CMK (cell line): ENCODE data around the gene PCMTD2.
"Not testable (repeated sequence)": the region's sequence is repeated elsewhere in the genome, so short reads cannot be mapped to it uniquely, and the experiment has no call there.

Experiments
- DNase-seq: peaks from one replicate; pipeline ENCODE4 v3.0.0-alpha.2; 2010; ENCODE audit warnings: low read depth

PCMTD2 gene

DNA sequence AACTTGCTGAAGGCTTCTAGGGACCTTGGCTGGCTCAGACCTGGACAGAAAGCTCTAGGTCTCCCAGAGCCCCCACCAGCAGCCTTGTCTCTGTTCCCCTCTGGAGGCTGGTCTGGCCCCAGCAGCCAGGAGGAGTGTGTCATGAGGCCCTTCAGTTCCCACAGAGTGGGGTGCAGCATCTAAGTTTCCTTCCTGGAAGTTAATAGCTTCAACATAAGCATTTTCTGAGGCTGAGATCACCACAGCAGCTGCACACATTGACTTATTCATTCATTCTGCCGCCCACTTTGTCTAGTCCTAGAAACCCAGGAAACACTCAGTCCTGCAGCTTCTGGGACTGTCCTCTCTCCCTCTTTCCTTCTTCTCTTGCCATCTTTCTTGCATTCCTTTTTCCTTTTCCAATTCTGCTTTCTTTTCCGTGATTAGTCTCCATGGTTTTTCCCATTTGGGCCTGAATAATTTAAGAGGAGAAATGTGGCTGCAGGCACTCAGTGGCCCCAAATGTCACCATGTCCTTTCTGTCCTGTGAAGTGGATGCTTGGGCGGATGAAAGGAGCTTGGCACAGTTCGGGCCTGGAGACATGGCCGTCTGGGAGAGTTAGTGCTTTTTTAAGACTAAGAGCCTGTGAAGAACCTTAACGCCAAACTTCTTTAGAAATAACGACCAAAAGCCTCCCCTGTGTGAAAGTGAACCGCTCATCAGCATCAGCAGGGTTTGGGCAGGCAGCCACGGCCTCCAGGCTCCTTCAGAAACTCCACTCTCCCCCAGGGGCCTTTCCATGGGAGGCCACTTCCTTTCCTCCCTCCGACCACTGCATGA, 31.0 kb upstream of the PCMTD2 start:
- DNase-seq, result no peak

DNA sequence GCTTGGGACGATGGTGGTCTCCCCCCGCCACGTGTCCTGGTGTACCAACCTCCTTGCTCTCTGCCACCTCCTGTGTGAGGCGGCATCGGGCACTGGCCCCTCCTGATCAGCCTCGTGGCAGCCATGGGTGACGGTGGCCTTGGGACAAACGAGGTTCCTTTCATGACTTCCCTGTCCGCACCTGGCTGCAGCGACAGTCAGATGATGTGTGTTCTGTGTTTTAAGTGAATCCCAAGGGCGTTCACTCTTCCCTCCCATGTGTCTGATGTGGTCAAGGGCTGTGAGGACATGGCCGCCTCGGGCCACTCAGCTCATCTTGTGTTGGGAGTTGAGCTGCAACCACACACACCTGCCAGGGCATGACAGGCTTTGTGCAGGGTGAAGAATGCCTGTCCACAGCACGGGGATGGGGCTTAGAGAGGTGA, 30.4 kb upstream of the PCMTD2 start:
- DNase-seq, result no peak

DNA sequence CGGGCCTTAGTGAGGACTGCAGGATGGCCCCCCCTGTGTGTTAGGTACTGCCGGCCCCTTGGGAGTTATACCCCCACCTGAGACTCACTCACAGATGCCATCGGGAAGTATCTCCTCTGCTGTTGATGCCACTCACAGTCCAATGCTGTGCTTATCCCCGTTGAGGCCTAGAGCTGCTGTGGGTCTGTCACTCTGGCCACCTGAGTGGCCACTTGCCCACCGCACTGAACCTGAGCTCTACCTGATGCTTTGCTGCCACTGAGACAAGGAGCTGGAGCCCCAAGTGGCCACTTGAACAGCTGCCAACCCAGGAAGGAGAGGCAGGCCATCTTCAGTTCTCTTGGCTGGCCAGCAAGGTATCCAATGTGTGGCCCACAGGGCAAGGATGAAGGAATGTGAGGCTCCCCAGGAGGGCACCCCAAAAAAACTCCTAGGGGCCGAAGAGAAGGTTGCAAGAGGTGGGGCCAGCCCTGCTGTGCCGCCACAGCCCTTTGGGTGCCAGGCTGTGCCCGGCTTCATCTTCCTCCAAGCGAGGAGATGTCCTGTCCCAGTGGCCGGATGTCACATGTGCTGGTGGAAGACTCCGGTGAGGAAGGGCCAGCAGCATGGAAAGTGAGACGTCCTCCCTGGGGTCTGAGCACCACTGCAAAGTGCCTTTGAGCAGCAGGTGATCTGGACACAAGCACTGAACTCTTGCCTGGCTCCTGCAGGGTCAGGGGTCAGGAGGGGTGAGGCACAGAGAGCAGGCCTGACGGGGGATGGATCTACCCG, 29.5 kb upstream of the PCMTD2 start:
- no peak for DNase-seq

DNA sequence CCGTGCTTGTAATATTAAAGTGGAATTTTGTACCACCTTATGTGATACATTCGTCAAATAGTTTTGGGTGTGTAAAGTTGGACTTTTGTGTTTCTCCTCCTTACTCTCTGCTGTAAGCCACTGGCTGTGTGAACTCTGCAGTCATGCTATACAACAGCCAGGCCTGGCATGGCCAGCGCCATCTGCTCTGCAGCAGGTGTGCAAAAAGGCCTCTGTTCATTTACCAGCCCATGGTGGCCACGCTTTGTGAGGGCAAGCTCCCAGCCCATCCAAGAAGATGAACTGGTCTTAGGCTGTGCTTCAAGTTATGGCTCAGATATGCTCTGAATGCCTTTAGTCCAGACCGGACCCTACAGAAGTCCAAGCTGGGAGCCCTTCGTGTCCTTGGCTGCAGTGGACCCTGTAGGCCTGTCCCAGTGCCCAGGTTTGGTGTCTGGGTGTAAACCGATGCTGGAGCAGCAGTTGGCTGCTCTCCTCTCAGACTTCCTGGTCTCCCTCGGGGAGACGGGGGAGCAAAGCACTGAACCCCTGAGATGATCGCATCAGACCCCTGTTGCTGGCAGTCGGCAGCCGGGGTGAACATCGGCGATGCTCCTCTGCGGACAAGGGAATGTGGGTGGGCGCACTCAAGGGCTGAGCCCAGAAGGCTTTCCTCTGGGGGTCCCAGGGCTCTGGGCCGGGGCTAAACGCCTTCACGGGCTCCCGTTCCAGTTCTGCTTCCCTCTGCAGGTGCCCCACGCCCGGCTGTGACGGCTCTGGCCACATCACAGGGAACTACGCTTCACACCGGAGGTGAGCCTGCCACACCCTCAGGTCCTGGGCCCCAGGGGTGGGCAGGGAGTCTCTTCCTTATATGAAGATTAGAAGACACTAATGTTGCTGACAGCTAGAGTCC, 28.6 kb upstream of the PCMTD2 start:
- no peak for DNase-seq

DNA sequence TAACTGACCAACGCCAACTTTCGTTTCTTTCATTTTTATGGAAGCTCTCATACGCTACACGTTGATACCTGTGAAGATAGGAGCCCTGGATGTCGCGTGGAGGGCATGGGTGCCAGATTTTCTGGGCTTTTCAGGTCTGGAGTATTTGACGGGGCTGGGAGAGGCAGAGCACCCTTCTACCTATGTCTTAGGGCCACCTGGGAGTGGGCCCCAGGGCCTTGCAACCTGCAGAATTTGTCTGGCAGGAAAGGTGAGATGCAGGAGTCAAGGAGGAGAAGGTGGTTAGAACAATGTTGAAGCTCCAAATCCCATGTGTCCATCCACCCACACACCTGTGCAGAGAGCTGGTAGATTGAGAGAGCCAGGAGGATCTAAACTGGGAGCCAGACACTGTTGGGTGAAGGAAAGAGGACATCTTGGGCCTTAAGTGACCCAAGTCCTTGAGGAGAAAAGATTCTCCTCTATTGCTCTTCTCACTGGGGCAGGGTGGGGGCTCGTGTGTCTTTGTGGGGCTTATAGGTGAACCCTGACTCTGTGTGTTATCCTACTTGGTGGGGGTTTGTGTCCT, 27.4 kb upstream of the PCMTD2 start:
- no peak for DNase-seq

DNA sequence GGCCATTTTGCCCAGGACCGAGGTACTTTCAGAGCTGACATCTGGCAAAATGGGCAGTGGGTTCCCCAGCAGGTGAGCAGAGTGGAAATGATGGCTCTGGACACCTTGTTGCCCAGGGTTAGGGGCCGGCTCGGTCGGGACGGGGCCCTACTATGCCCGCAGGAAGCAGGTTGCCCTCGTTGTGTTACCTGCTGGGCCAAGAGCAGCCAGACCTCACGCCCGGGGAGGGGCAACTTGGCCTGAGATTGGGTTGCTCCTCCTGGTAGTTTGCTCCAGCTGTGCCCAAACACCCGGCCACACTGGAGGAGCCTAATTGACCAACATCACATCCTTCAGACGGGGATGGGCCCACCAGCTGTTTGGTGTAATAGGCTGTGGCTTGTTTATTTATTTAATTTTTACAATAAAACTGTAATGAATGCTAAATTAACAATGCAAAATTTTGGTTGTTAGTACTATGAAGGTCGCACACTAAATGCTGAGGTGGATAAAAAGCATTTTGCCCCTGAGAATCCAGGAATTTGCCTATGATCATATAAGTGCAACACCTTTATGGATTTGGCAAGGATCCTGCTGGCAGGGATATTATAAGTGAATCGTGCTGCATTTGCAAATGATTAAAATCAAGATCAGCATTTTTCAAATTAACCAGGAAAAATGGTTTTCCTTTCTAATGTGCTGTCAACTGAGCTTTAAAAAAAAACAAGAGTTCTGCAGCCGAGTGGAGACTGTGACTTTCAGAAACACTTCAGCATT, 26.6 kb upstream of the PCMTD2 start:
- DNase-seq, result no peak

DNA sequence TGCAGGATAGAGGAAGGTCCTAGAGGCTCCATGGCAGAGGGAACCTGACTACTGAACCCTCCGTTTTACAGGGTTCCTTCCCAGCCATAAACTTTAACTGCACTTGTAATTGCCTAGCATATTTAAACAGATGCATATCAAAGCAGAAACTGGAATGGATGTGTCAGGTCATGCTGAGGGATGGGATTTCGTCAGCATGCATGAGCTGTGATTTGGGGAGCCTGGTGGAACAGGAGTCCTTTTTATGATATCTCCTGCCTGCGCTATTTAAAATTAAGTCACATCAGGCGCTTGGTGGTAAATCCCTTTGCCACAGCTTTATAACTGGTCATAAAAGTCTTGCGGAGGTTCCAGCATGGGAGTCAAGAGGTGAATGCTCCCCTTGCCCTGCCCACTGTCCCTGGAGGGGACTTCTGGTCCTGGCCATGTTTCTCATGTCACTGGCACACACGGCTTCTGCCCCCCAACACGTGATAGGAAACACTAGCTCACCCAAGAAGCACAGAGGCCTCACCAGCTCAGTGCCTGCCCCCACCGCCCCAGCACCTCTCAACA, 26.0 kb upstream of the PCMTD2 start:
- no peak for DNase-seq

DNA sequence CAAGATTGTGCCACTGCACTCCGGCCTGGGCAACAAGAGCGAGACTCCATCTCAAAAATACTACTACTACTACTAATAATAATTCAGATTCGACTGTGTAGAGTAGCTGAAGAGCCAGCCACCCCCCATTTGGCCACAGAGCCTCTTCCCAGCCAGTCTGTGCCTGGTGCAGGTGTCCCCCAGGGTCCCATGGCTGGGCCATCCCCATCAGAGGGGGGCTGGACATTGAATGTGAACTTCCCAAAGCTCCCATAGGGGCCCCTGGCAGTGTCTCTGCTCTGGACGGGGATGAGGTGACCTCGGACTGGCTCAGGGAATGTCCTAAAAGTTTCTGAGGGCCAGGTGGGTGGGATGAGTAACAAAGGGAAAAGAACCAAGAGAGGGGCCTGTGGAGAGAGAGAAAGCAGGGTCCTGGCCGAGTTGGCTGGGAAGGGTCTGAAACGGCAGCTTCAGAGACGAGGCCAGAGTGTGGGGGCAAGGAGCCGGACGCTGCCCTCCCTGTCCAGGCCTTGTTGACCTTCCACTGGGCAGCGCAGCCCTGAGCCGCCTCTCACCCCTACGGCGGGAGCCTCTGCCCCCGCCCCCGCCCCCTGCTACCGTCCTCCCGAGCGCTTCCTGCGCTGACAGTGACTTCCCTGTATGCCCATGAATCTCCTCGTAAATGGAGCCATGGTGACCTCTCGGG, 24.9 kb upstream of the PCMTD2 start:
- DNase-seq, result no peak

DNA sequence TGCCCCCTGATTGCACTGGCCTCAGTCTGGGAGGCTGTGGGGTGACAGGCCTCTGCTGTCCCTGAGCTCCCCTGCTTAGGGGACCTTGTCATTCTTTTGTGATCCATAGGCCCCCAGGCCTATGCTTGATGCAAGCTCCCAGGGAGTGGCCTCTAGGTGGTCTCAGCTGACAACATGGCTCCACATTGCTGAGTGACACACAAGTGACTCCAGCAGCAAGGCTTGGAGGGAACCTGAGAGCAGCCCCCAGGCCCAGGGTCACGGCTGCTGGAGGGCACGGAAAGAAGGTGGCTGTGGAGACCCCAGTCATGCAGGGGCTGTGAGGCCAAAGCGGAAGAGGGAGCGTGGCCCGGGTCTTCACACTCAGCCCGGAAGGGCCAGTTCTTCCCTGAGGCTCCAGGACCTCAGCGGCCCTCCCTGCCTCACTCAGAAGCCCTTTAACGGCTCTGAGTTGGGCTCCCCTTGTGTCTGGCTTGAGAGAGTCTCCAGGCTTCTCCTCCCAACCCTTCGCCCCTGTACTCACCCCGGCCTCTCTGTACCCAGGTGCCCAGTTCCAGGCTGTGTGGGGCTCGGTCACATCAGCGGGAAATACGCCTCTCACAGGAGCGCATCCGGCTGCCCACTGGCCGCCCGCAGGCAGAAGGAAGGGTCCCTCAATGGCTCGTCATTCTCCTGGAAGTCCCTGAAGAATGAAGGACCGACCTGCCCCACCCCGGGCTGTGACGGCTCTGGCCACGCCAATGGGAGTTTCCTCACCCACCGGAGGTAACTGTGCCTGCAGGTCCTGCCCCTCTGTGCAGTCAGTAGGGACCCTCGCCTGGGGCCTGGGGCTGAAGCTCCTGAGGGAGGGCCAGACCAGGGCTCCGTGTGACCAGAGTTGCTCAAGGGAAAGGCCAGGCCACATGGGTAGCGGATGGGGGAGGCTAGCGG, 23.7 kb upstream of the PCMTD2 start:
- DNase-seq, result no peak

DNA sequence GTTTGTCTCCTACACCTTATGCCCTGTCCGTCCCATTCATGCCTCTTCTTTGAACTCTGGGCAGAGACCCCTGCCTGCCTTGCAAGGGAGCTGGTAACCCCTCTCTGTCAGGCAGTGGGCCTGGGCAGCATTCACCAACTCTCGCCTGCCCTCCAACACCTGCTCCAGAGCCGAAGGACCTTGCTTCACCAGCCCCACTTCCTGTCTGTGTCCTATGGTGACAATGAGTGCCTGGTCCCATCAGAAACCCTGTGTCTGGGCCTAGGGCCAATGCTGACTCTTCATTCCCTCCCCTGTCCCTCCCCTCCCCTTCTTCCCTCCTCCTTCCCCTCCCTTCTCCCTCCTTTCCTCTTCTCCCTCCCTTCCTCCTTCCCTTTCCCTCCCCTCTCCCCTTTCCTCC, 22.8 kb upstream of the PCMTD2 start:
- DNase-seq, result no peak

DNA sequence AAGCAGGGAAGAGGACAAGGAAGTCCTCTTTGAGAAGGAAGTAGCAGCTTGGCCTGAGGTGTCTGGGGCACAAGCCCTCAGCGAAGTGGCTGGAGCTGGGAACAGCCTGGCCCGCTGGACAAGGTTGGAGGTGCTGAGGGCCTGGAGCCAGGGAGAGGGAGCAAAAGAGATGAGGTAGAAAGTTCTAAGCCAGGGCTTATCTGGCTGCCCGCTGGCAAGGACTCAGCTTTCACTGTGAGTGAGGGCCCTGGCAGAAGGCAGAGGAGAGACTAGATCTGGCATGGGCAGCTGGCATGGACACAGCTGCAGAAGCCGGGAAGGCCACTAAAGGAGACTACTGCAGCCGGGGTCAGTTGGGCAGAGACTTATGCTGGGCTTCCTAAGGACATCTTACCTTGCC, 21.8 kb upstream of the PCMTD2 start:
- DNase-seq, result no peak

DNA sequence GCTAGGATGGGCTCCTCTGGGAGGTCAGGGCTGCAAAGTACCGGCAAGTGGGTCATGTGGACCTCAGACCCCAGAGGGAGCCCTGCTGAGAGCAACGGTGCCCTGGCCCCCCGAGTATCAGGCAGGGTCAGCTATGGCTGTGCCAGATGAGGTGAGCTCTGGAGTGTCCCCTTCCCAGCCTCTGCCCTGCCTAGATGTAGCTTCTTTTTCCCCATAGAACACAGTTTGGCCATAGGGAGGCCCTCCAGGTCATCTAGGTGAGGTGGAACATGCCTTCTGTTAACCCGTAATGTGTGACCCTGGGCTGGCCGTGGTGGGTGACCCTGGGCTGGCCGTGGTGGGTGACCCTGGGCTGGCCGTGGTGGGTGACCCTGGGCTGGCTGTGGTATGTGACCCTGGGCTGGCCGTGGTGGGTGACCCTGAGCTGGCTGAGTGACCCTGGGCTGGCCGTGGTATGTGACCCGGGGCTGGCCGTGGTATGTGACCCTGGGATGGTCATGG, 21.2 kb upstream of the PCMTD2 start:
- no peak for DNase-seq

DNA sequence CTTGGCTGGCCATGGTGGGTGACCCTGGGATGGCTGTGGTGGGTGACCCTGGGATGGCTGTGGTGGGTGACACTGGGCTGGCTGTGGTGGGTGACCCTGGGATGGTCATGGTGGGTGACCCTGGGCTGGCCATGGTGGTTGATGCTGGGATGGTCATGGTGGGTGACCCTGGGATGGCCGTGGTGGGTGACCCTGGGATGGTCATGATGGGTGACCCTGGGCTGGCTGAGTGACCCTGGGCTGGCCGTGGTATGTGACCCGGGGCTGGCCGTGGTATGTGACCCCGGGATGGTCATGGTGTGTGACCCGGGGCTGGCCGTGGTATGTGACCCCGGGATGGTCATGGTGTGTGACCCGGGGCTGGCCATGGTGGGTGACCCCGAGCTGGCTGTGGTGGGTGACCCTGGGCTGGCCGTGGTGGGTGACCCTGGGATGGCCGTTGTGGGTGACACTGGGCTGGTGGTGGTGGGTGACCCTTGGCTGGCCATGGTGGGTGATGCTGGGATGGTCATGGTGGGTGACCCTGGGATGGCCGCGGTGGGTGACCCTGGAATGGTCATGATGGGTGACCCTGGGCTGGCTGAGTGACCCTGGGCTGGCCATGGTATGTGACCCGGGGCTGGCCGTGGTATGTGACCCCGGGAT, 20.5 kb upstream of the PCMTD2 start:
- not testable (repeated sequence) for DNase-seq

DNA sequence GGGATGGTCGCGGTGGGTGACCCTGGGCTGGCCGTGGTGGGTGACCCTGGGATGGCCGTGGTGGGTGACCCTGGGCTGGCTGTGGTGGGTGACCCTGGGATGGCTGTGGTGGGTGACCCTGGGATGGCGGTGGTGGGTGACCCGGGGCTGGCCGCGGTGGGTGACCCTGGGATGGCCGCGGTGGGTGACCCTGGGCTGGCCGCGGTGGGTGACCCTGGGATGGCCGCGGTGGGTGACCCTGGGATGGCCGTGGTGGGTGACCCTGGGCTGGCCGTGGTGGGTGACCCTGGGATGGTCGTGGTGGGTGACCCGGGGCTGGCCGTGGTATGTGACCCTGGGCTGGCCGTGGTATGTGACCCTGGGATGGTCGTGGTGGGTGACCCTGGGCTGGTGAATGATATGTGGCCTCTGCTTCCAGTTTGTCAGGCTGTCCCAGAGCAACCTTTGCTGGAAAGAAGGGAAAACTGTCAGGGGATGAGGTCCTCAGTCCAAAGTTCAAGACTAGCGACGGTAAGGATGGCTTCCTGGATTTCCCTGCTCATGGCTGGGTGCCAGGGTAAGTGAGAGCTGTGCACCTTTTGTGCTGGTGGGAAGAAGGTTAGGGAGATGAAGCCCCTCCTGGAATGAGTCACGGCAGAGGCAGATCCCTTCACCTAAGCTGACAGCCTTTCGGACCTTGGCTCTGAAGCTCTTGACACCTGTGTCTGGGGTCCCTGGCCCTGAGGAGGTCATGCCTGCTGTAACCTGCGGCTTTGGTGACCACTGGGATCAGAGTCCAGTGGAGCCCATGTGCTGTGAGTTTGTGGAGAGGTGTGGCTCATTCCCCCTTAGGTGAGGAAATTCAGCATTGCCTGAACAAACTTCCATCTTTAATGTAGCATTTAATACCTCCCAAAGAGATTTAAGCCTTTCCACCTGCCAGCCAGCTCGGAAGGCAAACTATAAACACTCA, 19.1 kb upstream of the PCMTD2 start:
- DNase-seq, result no peak

DNA sequence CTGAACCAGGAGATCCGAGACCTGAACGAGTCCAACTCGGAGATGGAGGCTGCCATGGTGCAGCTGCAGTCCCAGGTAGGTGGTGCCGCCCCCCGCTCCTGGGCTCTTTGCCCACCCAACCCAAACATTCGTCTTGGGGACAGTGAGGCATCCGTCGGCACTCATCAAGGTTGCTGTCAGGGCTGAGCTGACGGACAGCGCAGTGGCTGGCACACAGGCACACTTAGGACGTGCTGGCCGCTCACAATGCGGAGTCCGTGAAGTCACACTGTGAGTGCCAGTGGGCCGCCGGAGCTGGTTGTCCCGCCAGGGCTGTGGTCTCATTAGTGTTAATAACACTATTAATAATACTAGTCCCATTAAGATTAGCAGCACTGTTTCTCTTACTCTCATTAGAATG, 18.2 kb upstream of the PCMTD2 start:
- no peak for DNase-seq

DNA sequence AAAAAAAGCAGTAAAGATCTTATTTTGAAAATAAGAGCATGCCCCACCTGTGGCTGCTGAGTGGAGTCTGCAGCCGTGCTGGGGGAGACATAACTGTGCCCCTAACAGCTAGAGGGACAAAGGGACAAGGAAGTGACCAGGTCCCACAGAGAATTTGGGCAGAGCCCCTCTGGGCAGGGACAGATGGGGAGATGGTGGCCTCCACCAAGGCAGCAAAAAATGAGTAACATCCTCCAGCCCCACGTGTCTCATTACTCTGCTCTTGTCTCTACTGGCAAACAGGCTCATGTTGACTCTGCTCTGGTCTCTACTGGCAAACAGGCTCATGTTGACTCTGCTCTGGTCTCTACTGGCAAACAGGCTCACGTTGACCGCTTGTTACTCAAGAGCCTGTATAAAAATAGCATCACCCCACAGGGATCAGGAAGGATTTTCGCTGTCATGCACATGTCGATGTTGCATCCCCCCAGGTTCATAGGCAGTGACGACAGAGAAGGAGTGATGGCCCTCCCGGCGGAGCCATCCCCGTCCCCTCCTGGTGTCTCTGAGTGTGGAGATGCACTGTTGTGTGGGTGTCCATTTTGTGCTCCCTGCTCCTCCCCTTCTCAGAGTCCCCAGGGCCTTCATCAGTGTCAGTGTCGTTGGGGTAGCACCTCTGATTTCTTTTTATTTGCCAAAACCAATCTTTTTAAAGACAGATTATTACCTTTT, 17.3 kb upstream of the PCMTD2 start:
- no peak for DNase-seq
